Kidney (tissue), 14 donors: Measurements from ENCODE around the gene SLC4A5. TPM values are rescaled to one million over a fixed set of nuclear protein-coding genes. Genes with fewer than 3 reads are reported as not detected.

Source experiments
- DNase-seq, 5 donors: peaks; one replicate each; pipeline ENCODE4 v3.0.0-alpha.2; 2013 to 2020
- FAIRE-seq: peaks from 2 replicates; lab custom pipeline; 2012; peaks lifted over from hg19 to GRCh38; lab: Jason Lieb, UNC
- H3K27ac ChIP-seq, 2 donors: one replicate each; pipeline ENCODE4 v1.7.0; 2013; ENCODE audit warnings: low read depth in 2 of 2, low read length in 2 of 2, inconsistent platforms in 1 of 2
- H3K27me3 ChIP-seq: one replicate; pipeline ENCODE4 v1.7.1; 2013; ENCODE audit warnings: low read length, inconsistent platforms; ENCODE audit not compliant: control insufficient read depth, insufficient read depth
- H3K36me3 ChIP-seq, 3 donors: one replicate each; pipeline versions ENCODE4 v1.7.0 to v1.7.1; 2013; ENCODE audit warnings: low read length in 3 of 3, control low read depth in 1 of 3, inconsistent platforms in 1 of 3; ENCODE audit not compliant: insufficient read depth in 3 of 3, control insufficient read depth in 2 of 3
- H3K4me1 ChIP-seq, 3 donors: one replicate each; pipeline versions ENCODE4 v1.7.0 to v1.7.1; 2013; ENCODE audit warnings: low read length in 3 of 3, inconsistent platforms in 1 of 3, low read depth in 1 of 3; ENCODE audit not compliant: control insufficient read depth in 2 of 3, insufficient read depth in 2 of 3
- H3K4me3 ChIP-seq, 3 donors: one replicate each; pipeline versions ENCODE4 v1.7.0 to v1.8.1; 2013; ENCODE audit warnings: low read length in 3 of 3, control low read depth in 1 of 3, inconsistent platforms in 1 of 3
- H3K9ac ChIP-seq, 3 donors: one replicate each; pipeline versions ENCODE4 v1.7.0 to v1.7.1; 2013; ENCODE audit warnings: low read length in 3 of 3, control low read depth in 1 of 3, inconsistent platforms in 1 of 3
- H3K9me3 ChIP-seq, 3 donors: one replicate each; pipeline versions ENCODE4 v1.7.0 to v1.7.1; 2013; ENCODE audit warnings: low read length in 3 of 3, control low read depth in 1 of 3, inconsistent platforms in 1 of 3; ENCODE audit not compliant: control insufficient read depth in 2 of 3, insufficient read depth in 1 of 3
- intact Hi-C: fragments of 100-400 bp; cut with DNase I; formaldehyde crosslinking; loops from one replicate; pipeline ENCODE4 v1.11.1; 2022
- polyA plus RNA-seq: library from polyadenylated mRNA; stranded (reverse); fragments of 350-450 nt; fragmentation: Illumina TruSeq; extraction: RNeasy Lipid Tissue Mini Kit (QIAGEN cat#74804); gene quantifications from one replicate; pipeline ENCODE4 v1.2.3, GENCODE V29; 2014; ENCODE audit warnings: low read depth, low replicate concordance; ENCODE audit not compliant: insufficient read depth
- total RNA-seq: library from RNA; stranded (reverse); fragmentation: NEBNext Ultra II Directional; extraction: Animal tissue kit (Norgen Biotek cat#: 25700); gene quantifications from one replicate; pipeline ENCODE4 v1.2.1, GENCODE V29; 2021
- TF ChIP-seq, protein P1 (sequence below): IDR thresholded peaks from 3 replicates; pipeline ENCODE4 v1.5.1; 2012; ENCODE audit warnings: mild to moderate bottlenecking, moderate library complexity, borderline replicate concordance; ENCODE audit not compliant: insufficient read depth; ENCODE audit errors: extremely low read depth
- donor health status: control.
- donor health status: control.
- donor health status: control.
- donor health status: control.
- donor health status: control.
- donor health status: DM: yes; HTN: yes; CAD: no.
- donor health status: Normal renal cell carcinoma (clear cell type).

Gene SLC4A5
- total and polyA plus RNA-seq, 2 donors from 2014 or later, result 1.1 to 5.2 TPM

DNA sequence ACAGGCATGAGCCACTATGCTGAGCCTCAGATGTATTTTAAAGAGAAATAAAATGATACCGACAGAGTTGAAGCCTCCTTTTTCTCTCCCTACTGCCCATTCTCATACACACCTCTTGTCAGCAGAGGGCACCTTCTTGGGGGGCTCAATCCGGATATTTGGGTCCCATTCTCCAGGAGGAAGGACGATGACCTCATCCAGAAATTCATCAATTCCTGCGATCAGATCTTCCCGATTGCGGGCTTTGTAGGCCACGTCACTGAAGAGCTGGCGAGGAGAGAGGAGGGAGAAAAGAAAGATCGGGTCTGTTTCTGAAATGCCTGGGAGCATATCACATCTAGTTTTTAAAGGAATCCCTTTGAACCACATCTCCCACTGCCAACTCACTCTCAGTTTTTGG, 90.4 kb downstream of the SLC4A5 start:
- TF ChIP-seq, protein P1, sequence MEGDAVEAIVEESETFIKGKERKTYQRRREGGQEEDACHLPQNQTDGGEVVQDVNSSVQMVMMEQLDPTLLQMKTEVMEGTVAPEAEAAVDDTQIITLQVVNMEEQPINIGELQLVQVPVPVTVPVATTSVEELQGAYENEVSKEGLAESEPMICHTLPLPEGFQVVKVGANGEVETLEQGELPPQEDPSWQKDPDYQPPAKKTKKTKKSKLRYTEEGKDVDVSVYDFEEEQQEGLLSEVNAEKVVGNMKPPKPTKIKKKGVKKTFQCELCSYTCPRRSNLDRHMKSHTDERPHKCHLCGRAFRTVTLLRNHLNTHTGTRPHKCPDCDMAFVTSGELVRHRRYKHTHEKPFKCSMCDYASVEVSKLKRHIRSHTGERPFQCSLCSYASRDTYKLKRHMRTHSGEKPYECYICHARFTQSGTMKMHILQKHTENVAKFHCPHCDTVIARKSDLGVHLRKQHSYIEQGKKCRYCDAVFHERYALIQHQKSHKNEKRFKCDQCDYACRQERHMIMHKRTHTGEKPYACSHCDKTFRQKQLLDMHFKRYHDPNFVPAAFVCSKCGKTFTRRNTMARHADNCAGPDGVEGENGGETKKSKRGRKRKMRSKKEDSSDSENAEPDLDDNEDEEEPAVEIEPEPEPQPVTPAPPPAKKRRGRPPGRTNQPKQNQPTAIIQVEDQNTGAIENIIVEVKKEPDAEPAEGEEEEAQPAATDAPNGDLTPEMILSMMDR, result no peak
- FAIRE-seq, result no peak
- no peak overlapping the region for H3K27ac ChIP-seq
- no peaks in the 10 kb centered on the region for H3K27me3 ChIP-seq
- no peak overlapping the region for H3K9ac ChIP-seq
- no peaks in the 10 kb centered on the region for H3K36me3 ChIP-seq
- H3K4me3 ChIP-seq, result no peak overlapping the region
- DNase-seq, result no peak
- intact Hi-C loops, result no loop called here
- no peaks in the 10 kb centered on the region for H3K4me1 ChIP-seq
- H3K9me3 ChIP-seq, result no peaks in the 10 kb centered on the region

- DNase-seq (no peak), FAIRE-seq (no peak)
These were observed 91.2 kb downstream of the SLC4A5 start for GRCh38 chr2:74252036-74252435.

GRCh38 chr2:74250189-74250631, 93.0 kb downstream of the SLC4A5 start:
- Histone ChIP-seq H3K9ac (no peak overlapping the region), H3K9me3 (no peaks in the 10 kb centered on the region), H3K27ac (no peak overlapping the region), H3K4me1 (no peaks in the 10 kb centered on the region), H3K36me3 (no peaks in the 10 kb centered on the region), H3K27me3 (no peaks in the 10 kb centered on the region), H3K4me3 (no peak overlapping the region)
- TF ChIP-seq, protein P1, result peak; percentile 68
- FAIRE-seq, result peak; percentile 37
- intact Hi-C loops, result no loop called here
- DNase-seq, result peak in 4 of 5 donors; percentile 38 to 71 (median 53)

More at GRCh38 chr2:74252036-74252435, 91.2 kb downstream of the SLC4A5 start:
- Histone ChIP-seq H3K27me3 (no peaks in the 10 kb centered on the region), H3K36me3 (no peaks in the 10 kb centered on the region), H3K27ac (no peak overlapping the region), H3K9me3 (no peaks in the 10 kb centered on the region), H3K4me3 (no peak overlapping the region), H3K4me1 (no peaks in the 10 kb centered on the region), H3K9ac (no peak overlapping the region)
- TF ChIP-seq, protein P1, result no peak
- intact Hi-C loops, result no loop called here
